Gastroesophageal sphincter (tissue), 4 donors: ENCODE data around the gene TWIST2. TPM values are rescaled to one million over a fixed set of nuclear protein-coding genes. Genes with fewer than 3 reads are reported as not detected.

Experiments
- ATAC-seq: fragments of 150-250 bp; one replicate; pipeline ENCODE4 v1.9.1; 2016; ENCODE audit warnings: mild to moderate bottlenecking, moderate library complexity
- H3K27ac ChIP-seq, 4 donors: fragments of 200-600 bp; sonication (generic) in 3 of 4; 1 replicate in 3 of 4; 2 replicates in 1 of 4; pipeline ENCODE4 v1.5.1; 2016 to 2019
- H3K27me3 ChIP-seq: fragments of 200-600 bp; sonication (generic); one replicate; pipeline ENCODE4 v1.5.1; 2019
- H3K36me3 ChIP-seq, 2 donors: fragments of 200-600 bp; sonication (generic); one replicate each; pipeline ENCODE4 v1.5.1; 2019; ENCODE audit warnings: control low read depth in 1 of 2
- H3K4me1 ChIP-seq, 3 donors: fragments of 200-600 bp; sonication (generic); 1 replicate in 2 of 3; 2 replicates in 1 of 3; pipeline ENCODE4 v1.5.1; 2016 to 2019; ENCODE audit warnings: control low read depth in 2 of 3
- H3K4me3 ChIP-seq, 2 donors: fragments of 200-600 bp; sonication (generic); one replicate each; pipeline ENCODE4 v1.5.1; 2019; ENCODE audit warnings: mild to moderate bottlenecking in 1 of 2, moderate library complexity in 1 of 2
- H3K9me3 ChIP-seq, 3 donors: fragments of 200-600 bp; sonication (generic); one replicate each; pipeline ENCODE4 v1.5.1; 2017 to 2019; ENCODE audit warnings: control low read depth in 2 of 3
- EP300 ChIP-seq: sonication (generic); formaldehyde crosslinking; IDR thresholded peaks from one replicate; pipeline ENCODE4 v1.6.1; 2017; ENCODE audit warnings: antibody characterized with exemption, mild to moderate bottlenecking
- POLR2A ChIP-seq, 2 donors: fragments of 450-650 bp; IDR thresholded peaks; one replicate each; pipeline ENCODE4 v1.6.1; 2017; ENCODE audit warnings: antibody characterized with exemption in 2 of 2, mild to moderate bottlenecking in 2 of 2, moderate library complexity in 1 of 2
- POLR2AphosphoS5 ChIP-seq: sonication (generic); formaldehyde crosslinking; IDR thresholded peaks from one replicate; pipeline ENCODE4 v1.6.1; 2017; ENCODE audit warnings: antibody characterized with exemption
- WGBS, 2 donors: methylation state at CpG; one replicate each; pipeline ENCODE4 v1.1.5; 2018; ENCODE audit warnings: low coverage in 1 of 2; 5-methylcytosine and 5-hydroxymethylcytosine counted together
- total RNA-seq, 4 donors: library from RNA; depleted of rRNA; stranded (reverse); fragments of >200 nt; gene quantifications; one replicate each; pipeline ENCODE4 v1.1.0, GENCODE V29; 2016
- TF ChIP-seq, protein P1 (sequence below), 4 experiments: fragments of 200-600 bp in 2 of 4; fragments of 450-650 bp in 2 of 4; sonication (generic) in 1 of 4; IDR thresholded peaks; one replicate each; pipeline ENCODE4 v1.5.1; 2017 to 2019; ENCODE audit warnings: antibody characterized with exemption in 4 of 4, mild to moderate bottlenecking in 2 of 4, moderate library complexity in 2 of 4

TWIST2 gene
- total RNA-seq, 4 donors from 2014 or later: 17.7 to 69.6 (median 45.2) TPM

DNA sequence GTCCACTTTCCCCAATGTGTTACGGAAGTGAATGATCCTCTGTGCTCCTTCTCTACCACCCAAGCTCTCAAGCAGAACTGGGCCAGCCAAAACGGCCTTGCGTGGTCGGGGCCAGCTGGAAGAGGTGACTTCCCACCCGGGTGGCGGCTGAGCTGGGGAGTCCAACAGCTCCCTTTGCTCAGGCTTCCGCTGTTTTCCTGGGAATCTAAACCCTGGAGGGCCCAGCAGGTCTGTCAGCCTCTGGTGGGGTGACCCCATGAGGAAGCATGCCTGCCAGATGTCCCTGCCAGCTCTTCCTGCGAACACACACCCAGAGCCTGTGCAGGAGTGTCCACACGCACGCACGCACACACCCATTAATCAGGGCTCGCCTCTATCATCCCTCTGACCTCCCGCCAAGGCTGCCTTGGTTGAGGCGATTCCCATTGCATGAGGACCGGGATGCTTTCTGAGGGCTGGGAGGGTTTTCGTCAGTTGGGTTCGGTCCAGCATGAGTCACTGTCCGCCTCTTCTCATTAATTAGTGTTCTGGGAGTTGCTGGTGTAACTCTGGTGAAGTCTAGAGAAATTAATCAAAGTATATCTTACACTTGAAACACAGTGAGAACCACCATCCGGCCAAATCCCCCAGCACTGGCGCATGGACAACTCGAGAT, 90.6 kb downstream of the TWIST2 start:
- TF ChIP-seq, protein P1, sequence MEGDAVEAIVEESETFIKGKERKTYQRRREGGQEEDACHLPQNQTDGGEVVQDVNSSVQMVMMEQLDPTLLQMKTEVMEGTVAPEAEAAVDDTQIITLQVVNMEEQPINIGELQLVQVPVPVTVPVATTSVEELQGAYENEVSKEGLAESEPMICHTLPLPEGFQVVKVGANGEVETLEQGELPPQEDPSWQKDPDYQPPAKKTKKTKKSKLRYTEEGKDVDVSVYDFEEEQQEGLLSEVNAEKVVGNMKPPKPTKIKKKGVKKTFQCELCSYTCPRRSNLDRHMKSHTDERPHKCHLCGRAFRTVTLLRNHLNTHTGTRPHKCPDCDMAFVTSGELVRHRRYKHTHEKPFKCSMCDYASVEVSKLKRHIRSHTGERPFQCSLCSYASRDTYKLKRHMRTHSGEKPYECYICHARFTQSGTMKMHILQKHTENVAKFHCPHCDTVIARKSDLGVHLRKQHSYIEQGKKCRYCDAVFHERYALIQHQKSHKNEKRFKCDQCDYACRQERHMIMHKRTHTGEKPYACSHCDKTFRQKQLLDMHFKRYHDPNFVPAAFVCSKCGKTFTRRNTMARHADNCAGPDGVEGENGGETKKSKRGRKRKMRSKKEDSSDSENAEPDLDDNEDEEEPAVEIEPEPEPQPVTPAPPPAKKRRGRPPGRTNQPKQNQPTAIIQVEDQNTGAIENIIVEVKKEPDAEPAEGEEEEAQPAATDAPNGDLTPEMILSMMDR (IDR thresholded peaks at IDR 0.05): no peak
- TF ChIP-seq POLR2AphosphoS5: peak; percentile 53
- Histone ChIP-seq H3K4me1 (peaks cover 0 to 6% (median 0%) of the 10 kb centered on the region in 3 donors), H3K9me3 (peaks cover 0 to 19% (median 0%) of the 10 kb centered on the region in 3 donors), H3K36me3 (no peaks in the 10 kb centered on the region), H3K27ac (peak overlapping the region in 3 of 4 donors; percentile 41 to 64 (median 51)), H3K27me3 (no peaks in the 10 kb centered on the region), H3K4me3 (no peak overlapping the region)
- peak; percentile 93 for ATAC-seq
- 34 to 65% methylated on average over 8 to 9 of the region's 21 CpGs for WGBS, 2 donors

DNA sequence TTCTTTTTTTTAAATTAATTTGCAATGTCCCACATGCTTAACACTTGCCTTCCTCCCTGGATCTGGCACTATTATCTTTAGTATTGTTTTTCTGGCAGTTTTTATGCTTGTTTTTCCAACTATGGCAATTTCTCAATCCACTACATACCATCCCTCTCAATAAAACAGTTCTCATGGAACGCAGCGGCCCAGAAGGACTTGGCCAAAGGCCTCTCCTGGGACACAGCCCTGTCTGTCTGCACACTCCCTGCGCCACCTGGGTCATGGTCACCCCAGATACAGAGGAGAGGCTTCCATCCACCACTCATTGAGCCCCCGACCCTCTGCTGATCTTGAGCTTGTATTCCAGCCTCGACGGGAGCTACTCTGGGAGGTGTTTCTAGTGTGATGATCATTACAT, 91.2 kb downstream of the TWIST2 start:
- Histone ChIP-seq H3K27me3 (no peaks in the 10 kb centered on the region), H3K36me3 (no peaks in the 10 kb centered on the region), H3K27ac (peak overlapping the region in 3 of 4 donors; percentile 32 to 66 (median 64)), H3K4me3 (no peak overlapping the region), H3K4me1 (peaks cover 0 to 6% (median 0%) of the 10 kb centered on the region in 3 donors), H3K9me3 (peaks cover 0 to 14% (median 0%) of the 10 kb centered on the region in 3 donors)
- TF ChIP-seq EP300 (no peak), POLR2A (IDR thresholded peaks at IDR 0.05) (no peak), POLR2AphosphoS5 (no peak)
- TF ChIP-seq, protein P1 (IDR thresholded peaks at IDR 0.05): no peak
- ATAC-seq: peak; percentile 49
- 80% methylated on average over 2 of the region's 6 CpGs; no CpG with 5 or more reads in 1 of the 2 donors for WGBS, 2 donors

DNA sequence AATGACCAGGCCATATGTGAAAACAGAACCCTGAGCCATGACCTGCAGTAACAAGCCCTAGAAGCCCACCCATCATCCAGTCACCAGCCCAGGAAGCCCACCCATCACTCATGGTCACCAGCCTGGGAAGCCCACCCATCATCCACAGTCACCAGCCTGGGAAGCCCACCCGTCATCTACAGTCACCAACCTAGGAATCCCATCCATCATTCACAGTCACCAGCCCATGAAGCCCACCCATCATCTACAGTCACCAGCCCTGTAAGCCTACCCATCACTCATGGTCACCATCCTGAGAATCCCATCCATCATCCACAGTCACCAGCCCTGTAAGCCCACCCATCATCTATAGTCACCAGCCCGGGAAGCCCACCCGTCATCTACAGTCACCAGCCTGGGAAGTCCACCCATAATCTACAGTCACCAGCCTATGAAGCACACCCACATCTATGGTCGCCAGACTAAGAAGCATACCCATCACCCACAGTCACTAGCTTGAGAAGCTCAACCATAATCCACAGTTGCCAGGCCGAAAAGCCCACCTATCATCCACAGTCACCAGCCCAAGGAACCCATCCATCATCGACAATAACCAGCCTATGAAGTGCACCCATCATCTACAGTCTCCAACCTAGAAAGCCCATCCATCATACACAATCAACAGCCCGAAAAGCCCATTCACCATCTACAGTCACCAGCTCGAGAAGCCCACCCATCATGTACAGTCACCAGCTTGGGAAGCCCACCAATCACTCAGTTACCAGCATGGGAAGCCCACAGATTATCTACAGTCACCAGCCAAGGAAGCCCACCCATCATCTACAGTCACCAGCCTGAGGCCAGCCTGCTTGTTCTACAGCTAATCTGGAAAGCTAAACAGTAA, 91.9 kb downstream of the TWIST2 start:
- H3K27me3 ChIP-seq: no peaks in the 10 kb centered on the region
- peaks cover 0 to 6% (median 0%) of the 10 kb centered on the region in 3 donors for H3K4me1 ChIP-seq
- H3K27ac ChIP-seq: peak overlapping the region in 3 of 4 donors; percentile 32 to 66 (median 64)
- H3K36me3 ChIP-seq: no peaks in the 10 kb centered on the region
- peaks cover 0 to 7% (median 0%) of the 10 kb centered on the region in 3 donors for H3K9me3 ChIP-seq
- no peak for ATAC-seq
- no peak for TF ChIP-seq POLR2A (IDR thresholded peaks at IDR 0.05)
- TF ChIP-seq EP300: no peak
- TF ChIP-seq POLR2AphosphoS5: no peak
- TF ChIP-seq, protein P1 (IDR thresholded peaks at IDR 0.05): no peak
- WGBS, 2 donors: 97 to 100% methylated on average over 6 to 8 of the region's 8 CpGs
- H3K4me3 ChIP-seq: no peak overlapping the region

DNA sequence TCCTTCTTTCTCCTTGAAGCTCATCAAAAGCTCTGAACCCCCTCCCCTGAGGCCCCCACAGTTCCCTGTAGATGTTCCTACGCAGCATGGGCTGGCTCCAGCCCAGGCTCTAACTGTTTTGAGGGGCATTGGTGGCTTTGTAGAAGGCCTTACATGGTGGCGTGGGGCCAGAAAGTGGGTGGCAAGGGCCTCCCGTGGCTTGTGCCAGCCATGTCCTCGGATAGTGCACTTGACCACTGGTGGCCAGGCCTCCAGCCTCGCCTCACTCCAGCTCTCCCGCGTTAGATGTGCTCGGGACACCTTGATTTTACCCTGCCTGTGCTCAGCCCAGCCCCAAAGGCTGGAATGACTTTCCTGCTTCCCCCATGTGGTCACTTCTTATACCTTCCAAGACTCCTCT, 92.9 kb downstream of the TWIST2 start:
- Histone ChIP-seq H3K36me3 (no peaks in the 10 kb centered on the region), H3K27ac (no peak overlapping the region), H3K9me3 (no peaks in the 10 kb centered on the region), H3K4me1 (peaks cover 0 to 6% (median 0%) of the 10 kb centered on the region in 3 donors), H3K27me3 (no peaks in the 10 kb centered on the region), H3K4me3 (no peak overlapping the region)
- TF ChIP-seq EP300 (no peak), POLR2AphosphoS5 (no peak), POLR2A (IDR thresholded peaks at IDR 0.05) (no peak)
- TF ChIP-seq, protein P1 (IDR thresholded peaks at IDR 0.05): no peak
- no peak for ATAC-seq
- WGBS, 2 donors: 90% methylated on average over 2 of the region's 8 CpGs; no CpG with 5 or more reads in 1 of the 2 donors
